ENCODE results near the gene STEAP3. TPM values are rescaled to one million over a fixed set of nuclear protein-coding genes. Genes with fewer than 3 reads are reported as not detected.

Gene STEAP3
- total and polyA plus RNA-seq, 2 donors (not counting 3 experiments of a cell fraction or from before 2014, with no cell fraction given): 8.6 to 17.4 TPM

DNA sequence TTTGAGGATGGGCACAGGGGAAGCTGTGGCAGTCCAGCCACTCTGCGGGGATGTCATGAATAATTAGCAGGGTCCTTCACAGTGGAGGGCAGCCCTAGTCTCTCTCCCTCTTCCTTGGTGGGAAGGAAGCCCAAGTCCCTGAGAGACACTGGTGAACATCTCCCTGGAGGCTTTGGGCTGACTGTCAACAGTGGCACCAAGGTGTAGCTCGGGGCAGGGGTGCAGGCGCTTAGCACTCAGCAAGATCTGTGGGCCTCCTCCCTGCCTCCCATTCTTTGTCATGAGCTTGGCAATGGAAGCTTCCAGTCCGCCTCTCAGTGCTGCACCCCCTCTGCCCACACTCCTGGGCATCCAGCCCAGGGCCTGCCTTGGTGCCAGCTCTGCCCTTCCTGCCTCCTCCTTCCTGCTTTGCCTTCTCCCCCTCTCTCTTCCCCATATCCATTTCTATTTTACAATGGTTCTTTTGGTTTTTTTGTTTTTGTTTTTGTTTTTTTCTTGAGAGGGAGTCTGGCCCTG is 59.4 kb downstream of the STEAP3 start:
- FAIRE-seq: no peak
- Histone ChIP-seq H3K27me3 (ENCODE audit: control insufficient read depth in 2 of 2, insufficient read depth in 2 of 2, low read length in 2 of 2) (no peaks in the 10 kb centered on the region), H3K36me3 (ENCODE audit: control insufficient read depth in 2 of 2, extremely low read depth in 1 of 2, insufficient read depth in 2 of 2, low read length in 2 of 2) (no peaks in the 10 kb centered on the region), H3K4me2 (ENCODE audit: insufficient read depth, low read length) (no peak overlapping the region), H3K9me1 (replicated peaks; ENCODE audit: control insufficient read depth, extremely low read depth, insufficient read depth, low read length) (no peaks in the 10 kb centered on the region), H2AFZ (ENCODE audit: low read depth, low read length) (no peak overlapping the region), H3K27ac (ENCODE audit: insufficient read depth, low read depth, low read length) (no peak overlapping the region), H3K9ac (replicated peaks; ENCODE audit: extremely low read depth, insufficient read depth, low read length) (no peak overlapping the region), H3K9me3 (replicated peaks; ENCODE audit: control insufficient read depth, insufficient read depth, low read length) (no peaks in the 10 kb centered on the region), H3K4me1 (ENCODE audit: control insufficient read depth, extremely low read depth, insufficient read depth, low read length) (no peaks in the 10 kb centered on the region), H3K4me3 (replicated peaks in 1 of 3; ENCODE audit: insufficient read depth in 1 of 3, low read depth in 1 of 3, low read length in 3 of 3) (no peak overlapping the region), H4K20me1 (replicated peaks; ENCODE audit: control insufficient read depth, extremely low read depth, insufficient read depth, low read length) (no peaks in the 10 kb centered on the region), H3K79me2 (ENCODE audit: control insufficient read depth, insufficient read depth, low read length) (no peaks in the 10 kb centered on the region)
- CTCF ChIA-PET: no interaction called here
- dilution Hi-C loops (cut with MboI; ENCODE audit: extremely low pct_ligation_motif_present, low sequenced_read_pairs) (no loop called here), intact Hi-C loops (cut with micrococcal nuclease) (no loop called here)
- no TSS peak for BruUV-seq (replicated peaks)
- POLR2A ChIA-PET: no interaction called here
- DNase-seq (ENCODE audit: low read depth, low spot score): no peak
- TF ChIP-seq POLR2AphosphoS5 (IDR thresholded peaks at IDR 0.05; ENCODE audit: insufficient read depth, low read depth, low read length) (no peak), EZH2 (IDR thresholded peaks at IDR 0.05; ENCODE audit: borderline replicate concordance, low read depth, low read length, severe bottlenecking) (no peak), MYC (IDR thresholded peaks at IDR 0.05; ENCODE audit: low read depth, low read length) (no peak), FOS (IDR thresholded peaks at IDR 0.05; ENCODE audit: borderline replicate concordance, insufficient read depth, low read length) (no peak), POLR2A (IDR thresholded peaks at IDR 0.05; ENCODE audit: low read depth, low read length) (no peak)
- TF ChIP-seq, protein P1, sequence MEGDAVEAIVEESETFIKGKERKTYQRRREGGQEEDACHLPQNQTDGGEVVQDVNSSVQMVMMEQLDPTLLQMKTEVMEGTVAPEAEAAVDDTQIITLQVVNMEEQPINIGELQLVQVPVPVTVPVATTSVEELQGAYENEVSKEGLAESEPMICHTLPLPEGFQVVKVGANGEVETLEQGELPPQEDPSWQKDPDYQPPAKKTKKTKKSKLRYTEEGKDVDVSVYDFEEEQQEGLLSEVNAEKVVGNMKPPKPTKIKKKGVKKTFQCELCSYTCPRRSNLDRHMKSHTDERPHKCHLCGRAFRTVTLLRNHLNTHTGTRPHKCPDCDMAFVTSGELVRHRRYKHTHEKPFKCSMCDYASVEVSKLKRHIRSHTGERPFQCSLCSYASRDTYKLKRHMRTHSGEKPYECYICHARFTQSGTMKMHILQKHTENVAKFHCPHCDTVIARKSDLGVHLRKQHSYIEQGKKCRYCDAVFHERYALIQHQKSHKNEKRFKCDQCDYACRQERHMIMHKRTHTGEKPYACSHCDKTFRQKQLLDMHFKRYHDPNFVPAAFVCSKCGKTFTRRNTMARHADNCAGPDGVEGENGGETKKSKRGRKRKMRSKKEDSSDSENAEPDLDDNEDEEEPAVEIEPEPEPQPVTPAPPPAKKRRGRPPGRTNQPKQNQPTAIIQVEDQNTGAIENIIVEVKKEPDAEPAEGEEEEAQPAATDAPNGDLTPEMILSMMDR (IDR thresholded peaks at IDR 0.05; ENCODE audit: extremely low read depth in 1 of 2, insufficient read depth in 1 of 2, low read depth in 1 of 2, low read length in 2 of 2): no peak

DNA sequence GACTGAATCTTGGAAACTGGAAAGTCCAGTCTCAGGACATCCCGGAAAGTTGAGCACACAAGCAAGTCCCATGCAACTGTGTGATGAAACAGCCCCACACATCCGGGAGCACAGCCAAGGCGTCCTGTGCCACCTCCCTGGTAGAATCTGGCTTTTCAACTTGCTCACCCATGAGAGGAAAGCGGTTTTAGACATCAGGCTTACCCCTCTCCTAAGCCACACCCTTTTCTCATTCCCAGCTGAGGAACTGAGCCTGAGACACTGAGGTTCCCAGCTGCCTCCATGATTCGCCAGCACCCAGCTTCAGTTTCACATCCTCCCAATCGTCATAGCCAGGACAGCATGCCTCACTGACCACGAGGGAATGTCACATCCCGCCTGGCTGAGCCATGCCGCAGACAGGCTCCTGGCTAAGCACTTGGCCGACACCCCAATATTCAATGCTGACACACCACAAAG is 60.3 kb downstream of the STEAP3 start:
- H3K4me2 ChIP-seq (ENCODE audit: insufficient read depth, low read length): no peak overlapping the region
- BruUV-seq (replicated peaks): no TSS peak
- no peaks in the 10 kb centered on the region for H3K27me3 ChIP-seq (ENCODE audit: control insufficient read depth in 2 of 2, insufficient read depth in 2 of 2, low read length in 2 of 2)
- intact Hi-C loops (cut with micrococcal nuclease) (no loop called here), dilution Hi-C loops (cut with MboI; ENCODE audit: extremely low pct_ligation_motif_present, low sequenced_read_pairs) (no loop called here)
- no peaks in the 10 kb centered on the region for H3K9me3 ChIP-seq (replicated peaks; ENCODE audit: control insufficient read depth, insufficient read depth, low read length)
- no peaks in the 10 kb centered on the region for H3K36me3 ChIP-seq (ENCODE audit: control insufficient read depth in 2 of 2, extremely low read depth in 1 of 2, insufficient read depth in 2 of 2, low read length in 2 of 2)
- no peaks in the 10 kb centered on the region for H3K4me1 ChIP-seq (ENCODE audit: control insufficient read depth, extremely low read depth, insufficient read depth, low read length)
- H3K9ac ChIP-seq (replicated peaks; ENCODE audit: extremely low read depth, insufficient read depth, low read length): no peak overlapping the region
- no peak overlapping the region for H2AFZ ChIP-seq (ENCODE audit: low read depth, low read length)
- H3K4me3 ChIP-seq (replicated peaks in 1 of 3; ENCODE audit: insufficient read depth in 1 of 3, low read depth in 1 of 3, low read length in 3 of 3): no peak overlapping the region
- FAIRE-seq (no peak), DNase-seq (ENCODE audit: low read depth, low spot score) (no peak)
- ChIA-PET CTCF (no interaction called here), POLR2A (no interaction called here)
- H3K9me1 ChIP-seq (replicated peaks; ENCODE audit: control insufficient read depth, extremely low read depth, insufficient read depth, low read length): no peaks in the 10 kb centered on the region
- H4K20me1 ChIP-seq (replicated peaks; ENCODE audit: control insufficient read depth, extremely low read depth, insufficient read depth, low read length): no peaks in the 10 kb centered on the region
- H3K27ac ChIP-seq (ENCODE audit: insufficient read depth, low read depth, low read length): no peak overlapping the region
- TF ChIP-seq POLR2AphosphoS5 (IDR thresholded peaks at IDR 0.05; ENCODE audit: insufficient read depth, low read depth, low read length) (no peak), FOS (IDR thresholded peaks at IDR 0.05; ENCODE audit: borderline replicate concordance, insufficient read depth, low read length) (no peak), JUN (IDR thresholded peaks at IDR 0.05; ENCODE audit: borderline replicate concordance, insufficient read depth, insufficient read length, low read depth) (no peak), POLR2A (IDR thresholded peaks at IDR 0.05; ENCODE audit: low read depth, low read length) (no peak), EZH2 (IDR thresholded peaks at IDR 0.05; ENCODE audit: borderline replicate concordance, low read depth, low read length, severe bottlenecking) (no peak), MYC (IDR thresholded peaks at IDR 0.05; ENCODE audit: low read depth, low read length) (no peak), GATA2 (IDR thresholded peaks at IDR 0.05; ENCODE audit: insufficient read depth, insufficient read length, low read depth, low read length) (no peak)
- TF ChIP-seq, protein P1 (IDR thresholded peaks at IDR 0.05; ENCODE audit: extremely low read depth in 1 of 2, insufficient read depth in 1 of 2, low read depth in 1 of 2, low read length in 2 of 2): no peak
- TF ChIP-seq, protein P2, sequence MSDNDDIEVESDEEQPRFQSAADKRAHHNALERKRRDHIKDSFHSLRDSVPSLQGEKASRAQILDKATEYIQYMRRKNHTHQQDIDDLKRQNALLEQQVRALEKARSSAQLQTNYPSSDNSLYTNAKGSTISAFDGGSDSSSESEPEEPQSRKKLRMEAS (IDR thresholded peaks at IDR 0.05; ENCODE audit: insufficient read depth, insufficient read length): no peak
- no peaks in the 10 kb centered on the region for H3K79me2 ChIP-seq (ENCODE audit: control insufficient read depth, insufficient read depth, low read length)
